Endothelial cell of umbilical vein (primary cell): ENCODE measurements around the gene EGFL6. TPM values are rescaled to one million over a fixed set of nuclear protein-coding genes. Genes with fewer than 3 reads are reported as not detected.

Experiments
- BruUV-seq: library from RNA; stranded (reverse); fragments of 400-500 nt; replicated peaks from 2 replicates; lab custom pipeline; 2021; lab: Mats Ljungman, UMichigan
- CTCF ChIA-PET: fragments of 300-600, 350-600 bp; sonication (Branson Sonifier 250); formaldehyde crosslinking; loops from one replicate; lab custom pipeline; 2021; ENCODE audit warnings: antibody characterized with exemption, inconsistent platforms; lab: Charles Lee
- POLR2A ChIA-PET: fragments of 300-600, 350-600 bp; sonication (Branson Sonifier 250); formaldehyde crosslinking; loops from one replicate; lab custom pipeline; 2021; ENCODE audit warnings: antibody characterized with exemption, inconsistent platforms; lab: Charles Lee
- DNase-seq: peaks from one replicate; pipeline ENCODE4 v3.0.0-alpha.2; 2011; ENCODE audit warnings: low read depth, low spot score
- FAIRE-seq: peaks from 2 replicates; lab custom pipeline; 2011; peaks lifted over from hg19 to GRCh38; lab: Jason Lieb, UNC
- H2AFZ ChIP-seq: 2 replicates; pipeline ENCODE4 v1.6.0; 2012; ENCODE audit warnings: low read depth, low read length, control low read depth, inconsistent platforms
- H3K27ac ChIP-seq: 2 replicates; pipeline ENCODE4 v1.5.1; 2011; ENCODE audit warnings: low read depth, mild to moderate bottlenecking, control low read depth, low read length, moderate library complexity; ENCODE audit not compliant: insufficient read depth
- H3K27me3 ChIP-seq, 2 experiments: 2 replicates each; pipeline versions ENCODE4 v1.6.0 to v1.6.1; 2011; ENCODE audit warnings: low read length in 2 of 2, mixed read lengths in 1 of 2; ENCODE audit not compliant: control insufficient read depth in 2 of 2, insufficient read depth in 2 of 2
- H3K36me3 ChIP-seq, 2 experiments: 2 replicates in 1 of 2; 3 replicates in 1 of 2; pipeline ENCODE4 v1.5.1; 2011; ENCODE audit warnings: low read length in 2 of 2, mild to moderate bottlenecking in 1 of 2, moderate library complexity in 1 of 2; ENCODE audit not compliant: control insufficient read depth in 2 of 2, insufficient read depth in 2 of 2; ENCODE audit errors: extremely low read depth in 1 of 2
- H3K4me1 ChIP-seq: 3 replicates; pipeline ENCODE4 v1.5.1; 2011; ENCODE audit warnings: mild to moderate bottlenecking, low read length; ENCODE audit not compliant: control insufficient read depth, insufficient read depth; ENCODE audit errors: extremely low read depth
- H3K4me2 ChIP-seq: 2 replicates; pipeline ENCODE4 v1.6.1; 2011; ENCODE audit warnings: low read length, control low read depth, mixed read lengths; ENCODE audit not compliant: insufficient read depth
- H3K4me3 ChIP-seq, 3 experiments: fragments of 200-600 bp in 1 of 3; sonication (generic), shearing (Covaris generic) in 1 of 3; replicated peaks in 1 of 3; 2 replicates each; pipeline ENCODE4 v1.5.1; 2011 to 2016; ENCODE audit warnings: control low read depth in 3 of 3, low read length in 3 of 3, mild to moderate bottlenecking in 2 of 3, inconsistent platforms in 1 of 3, low read depth in 1 of 3, moderate library complexity in 1 of 3; ENCODE audit not compliant: insufficient read depth in 1 of 3
- H3K79me2 ChIP-seq: 2 replicates; pipeline ENCODE4 v1.6.0; 2012; ENCODE audit warnings: low read length, inconsistent platforms; ENCODE audit not compliant: control insufficient read depth, insufficient read depth
- H3K9ac ChIP-seq: replicated peaks from 2 replicates; pipeline ENCODE3; 2011; ENCODE audit warnings: low read length, control low read depth; ENCODE audit not compliant: insufficient read depth; ENCODE audit errors: extremely low read depth
- H3K9me1 ChIP-seq: replicated peaks from 3 replicates; pipeline ENCODE4 v1.6.0; 2011; ENCODE audit warnings: mild to moderate bottlenecking, low read length; ENCODE audit not compliant: control insufficient read depth, insufficient read depth; ENCODE audit errors: extremely low read depth
- H3K9me3 ChIP-seq: replicated peaks from 2 replicates; pipeline ENCODE4 v1.5.1; 2012; ENCODE audit warnings: low read length, inconsistent platforms; ENCODE audit not compliant: control insufficient read depth, insufficient read depth
- H4K20me1 ChIP-seq: replicated peaks from 2 replicates; pipeline ENCODE3; 2011; ENCODE audit warnings: mild to moderate bottlenecking, low read length; ENCODE audit not compliant: control insufficient read depth, insufficient read depth; ENCODE audit errors: extremely low read depth
- EZH2 ChIP-seq: IDR thresholded peaks from 2 replicates; pipeline ENCODE4 v1.6.1; 2012; ENCODE audit warnings: borderline replicate concordance, low read depth, mild to moderate bottlenecking, moderate library complexity, low read length, inconsistent platforms; ENCODE audit not compliant: severe bottlenecking
- FOS ChIP-seq: IDR thresholded peaks from 2 replicates; pipeline ENCODE4 v1.6.1; 2011; ENCODE audit warnings: mild to moderate bottlenecking, low read length, moderate library complexity, borderline replicate concordance; ENCODE audit not compliant: insufficient read depth
- GATA2 ChIP-seq: IDR thresholded peaks from 2 replicates; pipeline ENCODE4 v1.7.0; 2011; ENCODE audit warnings: low read depth, mild to moderate bottlenecking, moderate library complexity, mixed read lengths, low read length; ENCODE audit not compliant: insufficient read length, insufficient read depth
- JUN ChIP-seq: IDR thresholded peaks from 2 replicates; pipeline ENCODE4 v1.6.1; 2011; ENCODE audit warnings: borderline replicate concordance, low read depth; ENCODE audit not compliant: insufficient read length, insufficient read depth
- MYC ChIP-seq: IDR thresholded peaks from one replicate; pipeline ENCODE4 v1.6.1; 2011; ENCODE audit warnings: mild to moderate bottlenecking, low read depth, low read length
- POLR2A ChIP-seq: IDR thresholded peaks from 2 replicates; pipeline ENCODE4 v1.6.1; 2012; ENCODE audit warnings: low read depth, mild to moderate bottlenecking, control low read depth, low read length
- POLR2AphosphoS5 ChIP-seq: IDR thresholded peaks from 2 replicates; pipeline ENCODE4 v1.6.1; 2012; ENCODE audit warnings: low read depth, mild to moderate bottlenecking, control low read depth, low read length, moderate library complexity; ENCODE audit not compliant: insufficient read depth
- dilution Hi-C: fragments of 300-500 bp; cut with MboI; formaldehyde crosslinking; loops from one replicate; pipeline ENCODE4 v1.15.0; 2019; ENCODE audit warnings: low sequenced_read_pairs; ENCODE audit not compliant: extremely low pct_ligation_motif_present
- intact Hi-C: fragments of 100-400 bp; cut with micrococcal nuclease; formaldehyde crosslinking; loops from one replicate; pipeline ENCODE4 v1.10.0; 2022
- polyA plus RNA-seq, 4 experiments: library from polyadenylated mRNA; depleted of rRNA in 3 of 4; stranded (reverse) in 3 of 4; unstranded in 1 of 4; fragments of >200 nt; gene quantifications; 2 replicates each; pipeline versions ENCODE4 v1.2.1 to v1.2.3, GENCODE V29; 2011 to 2012; ENCODE audit warnings: missing spikeins in 1 of 4
- total RNA-seq: library from RNA; stranded (reverse); gene quantifications from 2 replicates; pipeline ENCODE4 v1.2.3, GENCODE V29; 2021
- TF ChIP-seq, protein P1 (sequence below): IDR thresholded peaks from 2 replicates; pipeline ENCODE4 v1.6.1; 2011; ENCODE audit not compliant: insufficient read depth, insufficient read length
- TF ChIP-seq, protein P2 (sequence below), 2 donors: IDR thresholded peaks; 1 replicate in 1 of 2; 2 replicates in 1 of 2; pipeline ENCODE4 v1.5.1; 2011; ENCODE audit warnings: low read length in 2 of 2, mild to moderate bottlenecking in 2 of 2, moderate library complexity in 2 of 2, control low read depth in 1 of 2, inconsistent platforms in 1 of 2, low read depth in 1 of 2; ENCODE audit not compliant: insufficient read depth in 1 of 2; ENCODE audit errors: extremely low read depth in 1 of 2

EGFL6 gene
- total and polyA plus RNA-seq, 2 donors (not counting 3 experiments of a cell fraction or from before 2014, with no cell fraction given): not detected

DNA sequence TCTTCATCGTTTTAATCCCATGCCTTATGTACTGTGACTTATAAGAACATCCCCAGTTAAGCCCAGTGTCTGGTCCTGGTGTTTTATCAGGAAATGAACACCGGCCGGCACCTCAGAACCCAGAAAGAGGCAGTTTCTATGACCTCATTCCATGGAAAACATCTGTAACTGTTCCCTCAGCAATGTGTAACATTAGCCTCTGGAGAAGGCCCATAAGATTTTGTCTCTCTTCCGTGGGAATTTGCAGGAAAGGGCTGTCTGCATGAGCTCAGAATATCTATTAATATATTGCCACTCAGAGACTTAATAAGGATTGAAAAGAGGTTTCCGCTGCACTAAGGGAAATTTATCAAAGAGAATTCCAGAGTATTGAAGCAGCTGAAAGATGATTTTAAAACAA, 80.4 kb downstream of the EGFL6 start:
- DNase-seq: no peak
- POLR2A ChIA-PET: no interaction called here

DNA sequence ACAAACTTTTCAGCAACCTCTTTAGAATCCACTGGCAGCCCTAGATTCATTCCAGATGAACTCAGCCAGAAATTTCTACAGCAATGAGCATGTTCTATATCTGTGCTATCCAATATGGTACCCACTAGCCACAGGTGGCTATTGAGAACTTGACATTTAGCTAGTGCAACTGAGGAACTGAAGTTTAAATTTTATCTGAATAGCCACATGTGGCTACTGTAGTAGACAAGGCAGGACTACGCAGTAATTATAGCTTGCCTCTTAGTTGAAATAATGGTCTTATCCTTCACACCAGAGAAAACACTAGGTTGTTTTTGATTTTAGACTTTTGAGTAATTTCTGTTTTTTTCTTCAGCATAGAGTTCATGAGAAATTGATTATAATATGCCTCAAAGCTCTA, 80.9 kb downstream of the EGFL6 start:
- dilution Hi-C loops: no loop called here
- Histone ChIP-seq H3K4me1 (peaks cover 10% of the 10 kb centered on the region), H3K9me1 (no peaks in the 10 kb centered on the region), H4K20me1 (no peaks in the 10 kb centered on the region), H3K9me3 (no peaks in the 10 kb centered on the region), H3K4me2 (no peak overlapping the region), H3K4me3 (no peak overlapping the region), H3K27me3 (no peaks in the 10 kb centered on the region), H3K9ac (no peak overlapping the region), H3K36me3 (no peaks in the 10 kb centered on the region), H2AFZ (no peak overlapping the region), H3K79me2 (no peaks in the 10 kb centered on the region), H3K27ac (no peak overlapping the region)
- POLR2A ChIA-PET: no interaction called here
- CTCF ChIA-PET: no interaction called here
- DNase-seq: no peak
- no peak for FAIRE-seq
- intact Hi-C loops: no loop called here
- no TSS peak for BruUV-seq
- TF ChIP-seq GATA2: no peak
- TF ChIP-seq, protein P1, sequence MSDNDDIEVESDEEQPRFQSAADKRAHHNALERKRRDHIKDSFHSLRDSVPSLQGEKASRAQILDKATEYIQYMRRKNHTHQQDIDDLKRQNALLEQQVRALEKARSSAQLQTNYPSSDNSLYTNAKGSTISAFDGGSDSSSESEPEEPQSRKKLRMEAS: no peak
- no peak for TF ChIP-seq JUN
- TF ChIP-seq POLR2A: no peak
- TF ChIP-seq POLR2AphosphoS5: no peak
- TF ChIP-seq, protein P2, sequence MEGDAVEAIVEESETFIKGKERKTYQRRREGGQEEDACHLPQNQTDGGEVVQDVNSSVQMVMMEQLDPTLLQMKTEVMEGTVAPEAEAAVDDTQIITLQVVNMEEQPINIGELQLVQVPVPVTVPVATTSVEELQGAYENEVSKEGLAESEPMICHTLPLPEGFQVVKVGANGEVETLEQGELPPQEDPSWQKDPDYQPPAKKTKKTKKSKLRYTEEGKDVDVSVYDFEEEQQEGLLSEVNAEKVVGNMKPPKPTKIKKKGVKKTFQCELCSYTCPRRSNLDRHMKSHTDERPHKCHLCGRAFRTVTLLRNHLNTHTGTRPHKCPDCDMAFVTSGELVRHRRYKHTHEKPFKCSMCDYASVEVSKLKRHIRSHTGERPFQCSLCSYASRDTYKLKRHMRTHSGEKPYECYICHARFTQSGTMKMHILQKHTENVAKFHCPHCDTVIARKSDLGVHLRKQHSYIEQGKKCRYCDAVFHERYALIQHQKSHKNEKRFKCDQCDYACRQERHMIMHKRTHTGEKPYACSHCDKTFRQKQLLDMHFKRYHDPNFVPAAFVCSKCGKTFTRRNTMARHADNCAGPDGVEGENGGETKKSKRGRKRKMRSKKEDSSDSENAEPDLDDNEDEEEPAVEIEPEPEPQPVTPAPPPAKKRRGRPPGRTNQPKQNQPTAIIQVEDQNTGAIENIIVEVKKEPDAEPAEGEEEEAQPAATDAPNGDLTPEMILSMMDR (IDR thresholded peaks at IDR 0.05; ENCODE audit: extremely low read depth in 1 of 2, insufficient read depth in 1 of 2, low read depth in 1 of 2, low read length in 2 of 2): no peak
- TF ChIP-seq FOS: no peak
- TF ChIP-seq MYC: no peak
- no peak for TF ChIP-seq EZH2

More for the DNA sequence above, 80.4 kb downstream of the EGFL6 start:
- no peaks in the 10 kb centered on the region for H3K9me3 ChIP-seq
- no peak overlapping the region for H3K9ac ChIP-seq
- BruUV-seq: no TSS peak
- no peaks in the 10 kb centered on the region for H3K27me3 ChIP-seq
- H3K36me3 ChIP-seq: no peaks in the 10 kb centered on the region
- TF ChIP-seq, protein P2 (IDR thresholded peaks at IDR 0.05; ENCODE audit: extremely low read depth in 1 of 2, insufficient read depth in 1 of 2, low read depth in 1 of 2, low read length in 2 of 2): no peak
- TF ChIP-seq GATA2 (no peak), FOS (no peak), MYC (no peak)
- H3K4me1 ChIP-seq: peaks cover 10% of the 10 kb centered on the region
- CTCF ChIA-PET: no interaction called here
- intact Hi-C loops (no loop called here), dilution Hi-C loops (no loop called here)
- no peaks in the 10 kb centered on the region for H3K79me2 ChIP-seq
- no peaks in the 10 kb centered on the region for H4K20me1 ChIP-seq
- no peak overlapping the region for H3K27ac ChIP-seq
- no peak overlapping the region for H2AFZ ChIP-seq
- H3K4me2 ChIP-seq: no peak overlapping the region
- no peak for FAIRE-seq
- no peaks in the 10 kb centered on the region for H3K9me1 ChIP-seq
- H3K4me3 ChIP-seq: no peak overlapping the region
